GM12874 (cell line): Measurements from ENCODE around the gene PDZD7.

Experiments
- CTCF ChIP-seq: IDR thresholded peaks from 2 replicates; pipeline ENCODE4 v1.5.1; 2011; ENCODE audit warnings: low read depth, mild to moderate bottlenecking, control low read depth, low read length, moderate library complexity; ENCODE audit not compliant: insufficient read depth

PDZD7 gene

GRCh38 chr10:100986952-100987684 is 43.8 kb downstream of the PDZD7 start, which contains the start of the genes MRPL43 and TWNK:
TSS of gene MRPL43 (minus strand) at chr10:100987497. CDS start at chr10:100987443, 54 bp downstream.
TSS of gene TWNK (plus strand) at chr10:100987543. CDS start at chr10:100988211, 668 bp downstream.
- no peak for TF ChIP-seq CTCF

- no peak for TF ChIP-seq CTCF
Observed at GRCh38 chr10:100986623-100986951, 44.3 kb downstream of the PDZD7 start.

GRCh38 chr10:100985336-100985735 is 45.6 kb downstream of the PDZD7 start:
- TF ChIP-seq CTCF: no peak

- TF ChIP-seq CTCF: no peak
Observed at GRCh38 chr10:100984672-100985177, 46.2 kb downstream of the PDZD7 start.

DNA sequence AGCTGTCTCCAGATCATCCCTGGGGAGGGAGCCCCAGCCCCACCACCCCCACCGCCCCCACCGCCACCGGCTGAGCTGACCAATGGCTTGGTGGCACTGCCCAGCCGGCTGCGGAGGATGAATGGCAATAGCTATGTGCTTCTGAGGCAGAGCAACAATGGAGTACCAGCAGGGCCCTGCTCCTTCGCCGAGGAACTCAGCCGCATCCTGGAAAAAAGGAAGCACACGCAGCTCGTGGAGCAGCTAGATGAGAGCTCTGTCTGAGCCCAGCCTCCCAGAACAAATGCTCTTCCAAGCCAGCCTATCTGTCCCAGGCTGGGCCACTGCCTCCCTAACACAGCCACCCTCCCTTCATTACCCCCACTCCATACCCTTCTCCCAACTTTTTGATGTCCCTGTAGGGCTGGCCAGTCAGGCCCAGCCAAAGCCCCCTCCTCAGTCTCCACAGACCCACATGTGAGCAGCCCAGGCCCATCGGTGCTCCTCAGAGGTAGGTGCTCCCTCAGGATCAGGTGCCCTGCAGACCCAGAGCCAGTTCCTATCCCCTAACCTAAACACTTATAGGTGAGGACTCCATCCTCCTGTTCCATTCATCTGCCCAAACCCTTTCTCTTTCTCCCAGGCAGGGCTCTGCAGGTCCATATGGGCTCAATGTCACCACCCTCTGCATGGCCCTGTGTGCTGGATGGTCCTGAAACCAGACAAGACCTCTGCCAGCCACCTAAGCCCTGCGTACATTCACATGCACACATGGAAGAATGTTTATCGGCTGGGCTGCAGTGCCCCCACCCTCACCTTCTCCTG is 46.9 kb downstream of the PDZD7 start:
- TF ChIP-seq CTCF: no peak

DNA sequence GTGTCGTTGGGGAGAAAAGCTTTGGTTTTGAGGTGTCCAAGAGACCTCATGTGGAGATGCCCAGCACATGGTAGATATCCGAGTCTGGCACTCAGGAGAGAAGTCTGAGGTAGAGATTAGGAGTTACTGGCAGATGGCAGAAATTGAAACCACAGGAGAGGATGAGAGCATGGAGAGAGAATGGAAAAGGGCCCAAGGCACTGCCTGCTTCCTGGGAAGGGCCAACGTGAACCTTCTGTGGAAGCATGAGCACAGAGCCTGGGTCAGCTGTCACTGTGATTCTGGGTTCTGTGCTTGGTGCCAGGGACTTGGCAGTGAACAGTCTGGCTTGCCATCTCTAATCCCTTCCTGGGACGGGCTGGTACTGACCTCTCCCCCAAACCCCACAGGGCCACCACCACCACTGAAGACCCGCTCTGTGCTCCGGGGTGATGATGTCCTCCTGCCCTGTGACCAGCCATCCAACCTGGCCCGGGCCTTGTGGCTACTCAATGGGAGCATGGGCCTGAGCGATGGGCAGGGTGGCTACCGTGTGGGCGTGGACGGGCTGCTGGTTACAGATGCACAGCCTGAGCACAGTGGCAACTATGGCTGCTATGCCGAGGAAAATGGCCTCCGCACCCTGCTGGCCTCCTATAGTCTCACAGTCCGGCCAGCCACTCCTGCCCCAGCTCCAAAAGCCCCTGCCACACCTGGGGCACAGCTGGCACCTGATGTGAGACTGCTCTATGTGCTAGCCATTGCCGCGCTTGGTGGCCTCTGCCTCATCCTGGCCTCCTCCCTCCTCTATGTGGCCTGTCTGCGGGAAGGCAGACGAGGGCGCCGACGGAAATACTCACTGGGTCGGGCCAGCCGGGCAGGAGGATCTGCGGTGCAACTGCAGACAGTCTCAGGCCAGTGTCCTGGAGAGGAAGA is 47.8 kb downstream of the PDZD7 start:
- no peak for TF ChIP-seq CTCF
